HUES6 (cell line): ENCODE data around the gene PTGES2.
A peak's percentile ranks its signal among the peaks of the same experiment; 100 is the strongest.

Source experiments
- H3K27ac ChIP-seq: 2 replicates; pipeline ENCODE4 v1.7.0; 2013; ENCODE audit warnings: low read depth, mild to moderate bottlenecking, low read length, inconsistent platforms
- H3K27me3 ChIP-seq: 2 replicates; pipeline ENCODE4 v1.6.1; 2013; ENCODE audit warnings: low read length; ENCODE audit not compliant: control insufficient read depth, insufficient read depth
- H3K36me3 ChIP-seq: 2 replicates; pipeline ENCODE4 v1.6.1; 2013; ENCODE audit warnings: low read length; ENCODE audit not compliant: control insufficient read depth, insufficient read depth
- H3K4me1 ChIP-seq: 2 replicates; pipeline ENCODE4 v1.6.1; 2013; ENCODE audit warnings: low read length; ENCODE audit not compliant: control insufficient read depth, insufficient read depth
- H3K4me3 ChIP-seq: 2 replicates; pipeline ENCODE4 v1.5.1; 2013; ENCODE audit warnings: low read depth, low read length
- H3K9ac ChIP-seq: one replicate; pipeline ENCODE4 v1.6.1; 2013; ENCODE audit warnings: mild to moderate bottlenecking, low read length
- H3K9me3 ChIP-seq: 2 replicates; pipeline ENCODE4 v1.6.1; 2013; ENCODE audit warnings: low read depth, low read length; ENCODE audit not compliant: control insufficient read depth, insufficient read depth

The PTGES2 gene

DNA sequence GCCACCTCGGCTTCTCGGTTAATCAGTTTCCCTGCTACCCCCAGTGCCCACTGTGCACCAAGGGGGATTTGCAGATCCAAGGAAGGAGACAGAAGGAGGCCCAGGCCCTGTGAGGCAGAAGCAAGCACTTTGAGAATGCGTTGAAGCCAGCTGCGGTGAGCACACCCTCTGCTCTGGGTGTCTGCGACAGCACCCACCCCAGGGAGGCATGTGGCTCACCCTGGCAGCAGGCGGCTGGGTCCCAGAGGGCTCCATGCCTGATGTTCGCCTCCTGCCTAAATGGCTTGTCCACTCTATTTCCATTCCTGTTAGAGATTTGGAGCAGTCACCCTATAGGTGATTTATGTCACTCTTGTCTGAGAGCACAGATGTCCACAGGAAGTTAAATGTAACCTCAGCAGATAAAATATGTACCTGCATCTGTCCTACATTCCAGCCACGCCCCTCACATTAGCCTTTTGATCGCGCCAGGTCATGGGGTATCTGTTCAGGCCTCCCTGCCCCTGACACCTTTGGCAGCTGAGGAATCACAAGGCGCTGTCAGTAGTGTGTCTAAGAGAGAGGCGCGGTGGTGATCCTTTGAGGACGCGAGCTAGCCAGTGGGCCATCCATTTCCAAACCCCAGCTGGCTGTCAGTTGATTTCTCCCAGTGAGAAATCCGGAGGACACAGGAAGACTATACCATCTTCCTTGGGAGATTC is 28.1 kb downstream of the PTGES2 start:
- Histone ChIP-seq H3K4me1 (peaks cover 42% of the 10 kb centered on the region), H3K4me3 (peak overlapping the region; percentile 73), H3K27me3 (no peaks in the 10 kb centered on the region), H3K27ac (peak overlapping the region; percentile 72; the same call in 1 of the 2 replicates), H3K9me3 (no peaks in the 10 kb centered on the region), H3K9ac (peak overlapping the region; percentile 87), H3K36me3 (peaks cover 40% of the 10 kb centered on the region)

DNA sequence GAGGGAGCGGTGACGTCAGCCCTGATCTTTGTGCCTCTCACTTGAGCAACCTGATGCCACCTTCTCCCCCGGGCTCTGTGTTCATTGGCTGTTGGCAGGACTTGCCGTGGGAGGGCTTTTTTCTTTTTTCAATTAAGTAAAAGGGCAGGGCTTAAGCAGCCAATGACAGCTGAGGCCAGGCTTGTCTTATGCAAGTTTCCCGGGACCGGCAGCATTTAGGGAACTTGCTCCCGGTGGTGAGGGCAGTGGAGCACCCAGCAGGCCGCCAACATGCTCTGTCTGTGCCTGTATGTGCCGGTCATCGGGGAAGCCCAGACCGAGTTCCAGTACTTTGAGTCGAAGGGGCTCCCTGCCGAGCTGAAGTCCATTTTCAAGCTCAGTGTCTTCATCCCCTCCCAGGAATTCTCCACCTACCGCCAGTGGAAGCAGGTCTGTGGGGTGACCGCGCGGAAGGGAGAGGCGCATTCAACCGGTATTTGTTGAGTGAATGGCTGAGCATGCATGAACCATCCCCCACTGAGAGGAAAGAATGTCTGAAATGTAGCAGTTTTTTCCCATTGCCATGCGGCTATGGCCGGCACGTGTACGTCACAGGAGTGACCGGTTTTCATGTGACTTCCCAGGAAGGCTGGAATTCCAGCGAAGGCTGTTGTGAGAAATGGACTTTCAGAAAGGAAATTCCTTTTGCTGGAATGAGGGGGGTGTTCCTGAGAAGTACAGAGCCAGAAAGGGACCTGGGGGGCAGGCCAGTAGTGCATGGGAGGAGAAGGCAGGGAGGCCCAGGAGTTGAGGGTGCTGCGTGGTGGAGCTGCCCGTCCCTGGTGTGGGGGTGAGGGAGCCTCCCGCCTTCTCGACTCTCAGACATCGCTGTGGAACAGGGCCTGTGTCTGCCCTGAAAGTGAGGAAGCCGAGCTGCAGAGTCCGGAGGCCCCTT is 29.0 kb downstream of the PTGES2 start:
- peak overlapping the region; percentile 73 for H3K4me3 ChIP-seq
- peak overlapping the region; percentile 72 for H3K27ac ChIP-seq
- peak overlapping the region; percentile 87 for H3K9ac ChIP-seq

DNA sequence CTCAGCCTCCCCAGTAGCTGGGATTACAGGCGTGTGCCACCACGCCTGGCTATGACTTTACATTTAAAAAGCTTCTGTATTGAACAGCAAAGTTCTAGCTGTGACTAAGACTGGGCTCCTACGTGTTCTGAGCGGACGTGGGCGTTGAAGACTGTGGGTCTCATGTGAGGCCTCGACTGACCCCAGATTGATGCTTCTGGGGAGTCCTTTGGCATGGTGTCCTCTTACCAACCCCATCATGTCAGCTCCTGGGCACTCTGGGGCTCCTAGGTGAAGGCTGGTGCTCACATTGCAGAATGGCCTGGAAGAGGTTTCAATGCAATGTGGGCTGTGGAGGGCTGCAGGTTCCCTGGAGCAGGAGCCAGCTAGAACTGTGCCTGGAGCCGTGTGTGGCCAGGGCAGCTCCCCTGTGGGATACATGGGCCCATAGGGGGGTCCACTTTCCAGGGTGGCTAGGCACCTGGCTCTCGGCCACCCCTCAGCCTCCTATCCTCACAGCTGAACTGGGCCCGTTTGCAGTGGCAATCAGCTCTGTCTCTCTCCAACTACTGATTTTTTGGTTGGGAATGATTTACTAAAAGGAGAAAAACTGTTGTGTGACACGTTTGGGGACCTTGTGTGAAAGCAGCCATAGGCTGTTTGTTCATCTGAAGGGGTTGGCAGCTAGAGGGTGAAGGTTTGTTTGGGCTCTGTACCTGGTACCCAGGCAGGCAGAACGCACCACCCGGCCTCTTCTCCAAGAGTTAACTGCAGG is 29.8 kb downstream of the PTGES2 start:
- Histone ChIP-seq H3K9ac (peak overlapping the region; percentile 29), H3K4me3 (no peak overlapping the region), H3K36me3 (peaks cover 23% of the 10 kb centered on the region), H3K27ac (no peak overlapping the region), H3K4me1 (peaks cover 42% of the 10 kb centered on the region), H3K9me3 (no peaks in the 10 kb centered on the region), H3K27me3 (no peaks in the 10 kb centered on the region)

More for the DNA sequence above, 29.0 kb downstream of the PTGES2 start:
- H3K27me3 ChIP-seq, result no peaks in the 10 kb centered on the region
- peaks cover 32% of the 10 kb centered on the region for H3K36me3 ChIP-seq
- H3K4me1 ChIP-seq, result peaks cover 42% of the 10 kb centered on the region
- H3K9me3 ChIP-seq, result no peaks in the 10 kb centered on the region

DNA sequence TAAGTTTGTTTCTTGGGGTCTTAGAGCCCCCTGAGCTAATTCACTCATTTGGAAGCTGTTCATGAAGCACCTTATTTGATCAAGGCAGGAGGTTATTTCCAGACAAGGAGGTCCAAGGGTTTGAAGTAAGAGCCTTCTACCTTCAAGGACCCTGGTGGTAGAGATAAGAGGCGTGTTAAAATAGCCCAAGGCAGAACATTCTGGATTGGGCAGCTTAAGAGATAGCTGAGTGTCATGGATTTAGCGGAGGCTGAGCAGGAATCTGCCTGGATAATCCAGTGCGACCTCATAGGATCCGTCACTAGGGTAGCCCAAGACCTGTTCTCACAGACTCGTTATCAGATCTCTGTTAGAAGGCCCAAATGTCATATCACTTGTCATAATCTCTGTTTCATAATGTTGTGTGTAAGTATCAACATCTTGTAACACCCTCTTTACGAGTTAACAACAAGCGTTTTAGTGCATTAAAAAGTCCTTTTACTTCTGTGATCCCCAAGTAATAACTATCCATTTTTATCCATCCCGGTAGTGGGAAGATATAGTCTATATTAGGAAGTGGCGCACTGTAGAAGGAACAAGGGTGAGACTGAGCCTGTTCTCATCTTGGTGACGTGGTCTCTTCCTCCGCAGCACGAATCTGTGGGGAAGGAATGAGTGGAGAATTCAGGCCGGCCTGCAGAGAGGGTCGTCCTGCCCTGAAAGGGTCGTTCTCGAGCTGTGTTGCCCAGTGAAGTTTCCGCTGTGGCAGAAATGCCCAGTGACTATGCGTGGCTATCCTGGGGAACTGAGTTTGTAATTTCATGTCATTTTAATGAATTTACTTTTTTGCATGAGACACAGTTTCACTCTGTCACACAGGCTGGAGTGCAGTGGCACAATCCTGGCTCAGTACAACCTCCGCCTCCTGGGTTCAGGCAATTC is 30.7 kb downstream of the PTGES2 start:
- Histone ChIP-seq H3K9me3 (no peaks in the 10 kb centered on the region), H3K4me1 (peaks cover 40% of the 10 kb centered on the region), H3K27ac (no peak overlapping the region), H3K9ac (no peak overlapping the region), H3K36me3 (peaks cover 15% of the 10 kb centered on the region), H3K4me3 (no peak overlapping the region), H3K27me3 (no peaks in the 10 kb centered on the region)

DNA sequence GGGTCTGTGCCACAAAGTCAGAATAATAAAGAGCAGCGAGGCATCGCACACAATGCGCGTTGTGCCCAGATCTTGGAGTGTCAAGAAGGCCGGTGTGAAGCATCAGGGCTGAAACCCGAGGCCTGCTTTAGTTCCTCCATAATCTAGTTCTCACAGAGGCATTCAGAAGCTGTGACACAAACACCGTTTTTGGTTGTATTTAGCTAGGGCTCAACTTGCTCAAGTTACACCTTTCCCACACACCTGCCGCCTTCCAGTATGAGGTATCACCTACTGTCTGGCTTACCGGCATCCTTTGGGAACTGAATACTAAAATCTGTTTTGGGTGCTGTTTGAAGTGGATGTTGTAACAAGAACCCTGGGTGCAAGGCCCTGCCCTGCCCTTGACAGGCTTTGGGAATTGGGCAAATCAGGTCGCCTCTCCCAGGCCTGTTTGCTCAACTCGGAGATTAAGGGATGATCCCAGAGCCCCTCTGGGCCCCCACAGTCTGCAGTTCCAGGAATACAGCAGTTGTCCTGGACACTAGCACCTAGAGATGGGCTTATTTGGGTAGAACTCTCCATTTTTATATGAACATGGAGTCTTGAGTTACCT is 32.5 kb downstream of the PTGES2 start:
- H3K27me3 ChIP-seq, result no peaks in the 10 kb centered on the region
- no peaks in the 10 kb centered on the region for H3K36me3 ChIP-seq
- no peak overlapping the region for H3K27ac ChIP-seq
- peaks cover 30% of the 10 kb centered on the region for H3K4me1 ChIP-seq
- no peak overlapping the region for H3K4me3 ChIP-seq
- no peak overlapping the region for H3K9ac ChIP-seq
- H3K9me3 ChIP-seq, result no peaks in the 10 kb centered on the region

DNA sequence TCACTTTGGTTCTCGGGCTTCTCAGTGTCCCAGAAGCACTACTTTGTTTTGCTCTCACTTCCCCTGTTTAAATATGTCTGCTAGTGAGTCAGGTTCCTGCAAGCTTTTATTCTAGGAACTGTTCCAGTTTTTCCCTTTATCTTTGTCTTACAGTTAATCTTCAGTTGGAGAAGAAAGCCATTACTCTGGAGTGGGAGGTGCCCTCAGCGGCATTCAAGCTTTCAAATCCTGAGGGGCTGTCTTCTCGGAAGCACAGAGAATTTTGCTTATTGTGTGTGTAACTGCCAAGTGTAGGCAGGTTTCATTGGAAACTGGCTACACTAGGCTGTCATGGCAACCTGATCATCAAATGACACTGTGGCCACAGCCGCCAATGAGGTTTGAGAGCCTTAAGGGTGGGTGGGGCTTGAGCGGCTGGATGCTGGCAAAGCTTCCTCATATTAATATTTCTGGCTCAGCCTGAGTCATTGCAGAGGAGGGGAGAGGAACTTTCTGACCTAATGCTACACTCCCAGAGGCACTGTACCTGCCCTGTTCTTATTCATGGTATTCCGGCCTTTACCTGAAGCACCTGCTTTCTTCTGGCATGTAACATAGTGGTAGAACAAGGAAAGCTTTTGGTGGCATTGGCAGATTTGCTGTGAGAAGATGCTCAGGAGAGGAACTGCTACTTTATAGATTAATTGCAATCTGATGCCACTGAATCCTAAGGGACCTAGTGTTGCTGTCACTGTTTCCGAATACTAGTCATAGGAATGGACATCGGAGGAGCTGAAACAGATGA is 33.2 kb downstream of the PTGES2 start:
- no peaks in the 10 kb centered on the region for H3K9me3 ChIP-seq

DNA sequence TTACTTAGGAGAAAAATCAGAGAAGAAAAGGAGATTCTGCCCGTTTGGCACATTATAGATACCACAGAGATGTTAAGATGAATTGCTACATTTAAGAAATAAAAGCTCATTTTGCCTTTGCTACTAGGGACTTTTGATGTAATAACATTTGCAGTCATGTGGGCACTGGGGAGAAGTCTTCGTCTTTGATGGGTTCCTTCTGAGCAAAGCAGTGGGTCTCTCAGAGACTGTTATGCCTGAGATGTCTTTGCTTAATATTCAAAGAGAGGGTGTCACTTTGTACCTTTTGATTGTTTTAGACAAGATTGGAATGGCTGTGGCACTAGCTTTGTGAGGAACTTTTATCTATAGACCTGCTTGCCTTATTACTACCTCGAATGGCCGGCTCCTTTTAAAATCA is 34.5 kb downstream of the PTGES2 start:
- H3K4me3 ChIP-seq, result no peak overlapping the region
- no peaks in the 10 kb centered on the region for H3K36me3 ChIP-seq
- H3K4me1 ChIP-seq, result peaks cover 16% of the 10 kb centered on the region
- no peaks in the 10 kb centered on the region for H3K9me3 ChIP-seq
- H3K9ac ChIP-seq, result no peak overlapping the region
- H3K27me3 ChIP-seq, result no peaks in the 10 kb centered on the region
- no peak overlapping the region for H3K27ac ChIP-seq

More for the DNA sequence above, 33.2 kb downstream of the PTGES2 start:
- H3K27ac ChIP-seq, result no peak overlapping the region
- H3K4me3 ChIP-seq, result no peak overlapping the region
- peaks cover 23% of the 10 kb centered on the region for H3K4me1 ChIP-seq
- H3K36me3 ChIP-seq, result no peaks in the 10 kb centered on the region
- no peak overlapping the region for H3K9ac ChIP-seq
- H3K27me3 ChIP-seq, result no peaks in the 10 kb centered on the region

DNA sequence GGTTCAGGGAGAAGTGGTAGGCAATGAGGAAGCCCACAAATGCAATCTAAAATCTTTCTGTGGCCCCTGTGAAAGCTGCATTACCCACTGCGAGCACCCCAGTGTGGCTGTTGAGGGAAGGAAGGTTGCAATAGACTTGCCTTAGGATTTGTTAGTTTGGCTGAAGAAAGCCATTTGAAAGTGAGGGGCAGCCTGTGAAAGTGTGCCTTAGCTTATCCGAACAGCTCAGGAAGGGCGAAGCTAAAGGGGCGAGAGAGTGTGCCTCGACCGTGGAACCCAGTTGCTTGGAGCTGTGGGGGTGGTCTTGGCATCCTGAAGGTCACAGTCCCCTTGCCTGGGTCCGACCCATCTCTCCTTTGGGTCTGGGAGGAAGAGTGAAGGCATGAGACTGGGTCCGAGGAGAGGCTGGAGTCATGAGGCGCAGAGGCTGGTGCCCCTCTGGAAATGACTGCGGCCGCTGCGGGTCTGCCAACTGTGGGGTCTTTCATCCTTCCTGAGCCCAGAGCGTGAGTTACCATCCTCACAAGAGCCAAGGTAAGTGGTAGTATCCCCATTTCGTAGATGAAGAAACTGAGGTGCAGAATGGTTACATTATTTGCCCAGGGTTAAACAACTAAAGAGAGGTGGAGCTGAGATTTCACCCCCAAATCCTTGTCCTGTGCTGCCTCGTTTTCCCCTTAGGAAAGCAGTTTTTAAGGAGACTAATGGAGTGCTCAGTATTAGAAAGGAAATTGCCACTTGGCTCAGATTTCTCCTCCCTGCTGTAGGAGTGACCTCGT is 35.1 kb downstream of the PTGES2 start:
- Histone ChIP-seq H3K4me1 (peaks cover 10% of the 10 kb centered on the region), H3K9ac (no peak overlapping the region), H3K27ac (no peak overlapping the region)

DNA sequence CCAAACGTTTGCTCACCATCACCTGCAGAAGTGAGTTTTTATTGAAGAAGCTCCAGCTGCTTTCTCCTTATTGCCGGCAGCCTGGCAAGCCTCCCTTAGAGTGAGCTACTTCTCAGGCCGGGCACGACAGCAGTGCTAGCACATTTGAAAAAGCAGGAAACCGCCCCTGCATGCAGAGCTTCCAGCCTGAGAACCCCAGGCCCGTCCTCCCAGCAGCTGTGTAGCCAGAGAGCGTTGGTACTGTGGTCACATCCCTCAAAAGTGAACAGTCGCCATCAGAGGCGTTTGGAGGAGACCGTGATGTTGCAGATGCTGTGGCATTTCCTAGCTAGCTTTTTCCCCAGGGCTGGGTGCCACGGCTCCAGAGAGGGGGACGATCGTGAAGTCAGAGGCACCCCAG is 36.0 kb downstream of the PTGES2 start:
- Histone ChIP-seq H3K27me3 (no peaks in the 10 kb centered on the region), H3K27ac (no peak overlapping the region), H3K9ac (no peak overlapping the region), H3K4me3 (no peak overlapping the region), H3K36me3 (no peaks in the 10 kb centered on the region), H3K4me1 (peaks cover 3% of the 10 kb centered on the region; the same call in 1 of the 2 replicates), H3K9me3 (no peaks in the 10 kb centered on the region)

More for the DNA sequence above, 35.1 kb downstream of the PTGES2 start:
- H3K27me3 ChIP-seq, result no peaks in the 10 kb centered on the region
- no peaks in the 10 kb centered on the region for H3K9me3 ChIP-seq
- H3K4me3 ChIP-seq, result no peak overlapping the region
- H3K36me3 ChIP-seq, result no peaks in the 10 kb centered on the region
